Natural killer cell (primary cell): ENCODE results near the gene ABCB1. TPM values are rescaled to one million over a fixed set of nuclear protein-coding genes. Genes with fewer than 3 reads are reported as not detected.

ENCODE experiments used
- ATAC-seq, 3 donors: fragments of 150-1000 bp in 2 of 3; fragments of 200-7000 bp in 1 of 3; cut with Tn5 transposase; 1 replicate in 1 of 3; 2 replicates in 2 of 3; pipeline ENCODE4 v1.10.0; 2021; ENCODE audit warnings: mild to moderate bottlenecking in 2 of 3, moderate library complexity in 2 of 3
- DNase-seq, 2 donors: peaks; one replicate each; pipeline versions ENCODE4 v3.0.0 to v3.0.0-alpha.2; 2013 to 2021; ENCODE audit warnings: mixed read lengths in 1 of 2
- H3K27ac ChIP-seq: one replicate; pipeline ENCODE4 v1.5.1; 2013; ENCODE audit warnings: mild to moderate bottlenecking, low read length
- H3K27me3 ChIP-seq: one replicate; pipeline ENCODE4 v1.6.1; 2013; ENCODE audit warnings: low read length; ENCODE audit not compliant: control insufficient read depth, insufficient read depth
- H3K36me3 ChIP-seq: one replicate; pipeline ENCODE4 v1.6.1; 2013; ENCODE audit warnings: low read length; ENCODE audit not compliant: control insufficient read depth, insufficient read depth
- H3K4me1 ChIP-seq: one replicate; pipeline ENCODE4 v1.6.1; 2013; ENCODE audit warnings: low read length; ENCODE audit not compliant: control insufficient read depth, insufficient read depth
- H3K4me3 ChIP-seq: one replicate; pipeline ENCODE4 v1.5.1; 2013; ENCODE audit warnings: low read length
- H3K9me3 ChIP-seq: one replicate; pipeline ENCODE4 v1.6.1; 2013; ENCODE audit warnings: low read length; ENCODE audit not compliant: control insufficient read depth, insufficient read depth
- H3K27ac Mint-ChIP-seq, 2 donors: one replicate each; pipeline ENCODE4 v1.8.0; 2022; ENCODE audit warnings: mild to moderate bottlenecking in 2 of 2, mixed read lengths in 2 of 2, moderate library complexity in 1 of 2
- H3K27me3 Mint-ChIP-seq, 2 donors: one replicate each; pipeline ENCODE4 v1.8.0; 2022; ENCODE audit warnings: low read depth in 2 of 2, mixed read lengths in 2 of 2
- H3K36me3 Mint-ChIP-seq: one replicate; pipeline ENCODE4 v1.8.0; 2022; ENCODE audit warnings: mixed read lengths
- H3K4me1 Mint-ChIP-seq, 2 donors: one replicate each; pipeline ENCODE4 v1.8.0; 2022; ENCODE audit warnings: mixed read lengths in 2 of 2
- H3K4me3 Mint-ChIP-seq: one replicate; pipeline ENCODE4 v1.8.0; 2022; ENCODE audit warnings: mild to moderate bottlenecking, moderate library complexity, mixed read lengths
- H3K9me3 Mint-ChIP-seq, 2 donors: one replicate each; pipeline ENCODE4 v1.8.0; 2022; ENCODE audit warnings: mixed read lengths in 2 of 2
- CTCF ChIP-seq: fragments of 200-600 bp; IDR thresholded peaks from one replicate; pipeline ENCODE4 v1.8.0; 2022; ENCODE audit warnings: antibody characterized with exemption
- WGBS: methylation state at CpG from one replicate; pipeline ENCODE4 v1.1.7; 2013; ENCODE audit warnings: missing lambda C conversion rate; ENCODE audit not compliant: insufficient coverage; 5-methylcytosine and 5-hydroxymethylcytosine counted together
- intact Hi-C: fragments of 100-400 bp; cut with micrococcal nuclease; formaldehyde crosslinking; loops from one replicate; pipeline ENCODE4 v1.14.2; 2022
- total RNA-seq, 4 donors: library from RNA; stranded (reverse); fragments of 120-200 nt in 1 of 4; gene quantifications; one replicate each; pipeline versions ENCODE4 v1.2.3 to v1.2.4, GENCODE V29; 2013 to 2022

The ABCB1 gene
- total RNA-seq, 3 donors from 2014 or later (not counting 1 experiment from before 2014, with no cell fraction given): 62.8 to 99.5 (median 81.4) TPM

- Mint-ChIP-seq H3K9me3 (no peaks in the 10 kb centered on the region), H3K4me1 (peaks cover 7 to 11% of the 10 kb centered on the region in 2 donors), H3K27me3 (no peaks in the 10 kb centered on the region), H3K36me3 (peaks cover 19% of the 10 kb centered on the region), H3K27ac (no peak overlapping the region), H3K4me3 (no peak overlapping the region)
- intact Hi-C loops: no loop called here
- DNase-seq: no peak
- Histone ChIP-seq H3K36me3 (peaks cover 27% of the 10 kb centered on the region), H3K4me3 (no peak overlapping the region), H3K4me1 (no peaks in the 10 kb centered on the region), H3K27me3 (no peaks in the 10 kb centered on the region), H3K9me3 (no peaks in the 10 kb centered on the region), H3K27ac (no peak overlapping the region)
- TF ChIP-seq CTCF: no peak
- ATAC-seq: no peak
These were observed 70.6 kb downstream of the ABCB1 start for GRCh38 chr7:87530126-87530525.

GRCh38 chr7:87528730-87529129, 72.0 kb downstream of the ABCB1 start:
- Histone ChIP-seq H3K36me3 (peaks cover 28% of the 10 kb centered on the region), H3K27me3 (no peaks in the 10 kb centered on the region), H3K9me3 (no peaks in the 10 kb centered on the region), H3K4me3 (no peak overlapping the region), H3K27ac (no peak overlapping the region), H3K4me1 (no peaks in the 10 kb centered on the region)
- no peaks in the 10 kb centered on the region for H3K9me3 Mint-ChIP-seq
- TF ChIP-seq CTCF: no peak
- H3K4me1 Mint-ChIP-seq: peaks cover 7 to 11% of the 10 kb centered on the region in 2 donors
- H3K36me3 Mint-ChIP-seq: peaks cover 18% of the 10 kb centered on the region
- H3K4me3 Mint-ChIP-seq: no peak overlapping the region
- intact Hi-C loops: no loop called here
- 92% methylated on average over 2 of the region's 2 CpGs for WGBS
- H3K27ac Mint-ChIP-seq: peak overlapping the region in 1 of 2 donors; percentile 8
- H3K27me3 Mint-ChIP-seq: no peaks in the 10 kb centered on the region
- ATAC-seq (no peak), DNase-seq (no peak)

- TF ChIP-seq CTCF: no peak
- no peak overlapping the region for H3K4me3 Mint-ChIP-seq
- H3K27ac Mint-ChIP-seq: no peak overlapping the region
- H3K4me1 Mint-ChIP-seq: peaks cover 12 to 17% of the 10 kb centered on the region in 2 donors
- H3K27me3 Mint-ChIP-seq: no peaks in the 10 kb centered on the region
- WGBS: 90% methylated on average over 2 of the region's 2 CpGs
- no peaks in the 10 kb centered on the region for H3K27me3 ChIP-seq
- H3K4me1 ChIP-seq: no peaks in the 10 kb centered on the region
- no peak for DNase-seq
- no peak overlapping the region for H3K4me3 ChIP-seq
- no peak overlapping the region for H3K27ac ChIP-seq
- H3K9me3 Mint-ChIP-seq: no peaks in the 10 kb centered on the region
- H3K9me3 ChIP-seq: no peaks in the 10 kb centered on the region
- no peak for ATAC-seq
- peaks cover 19% of the 10 kb centered on the region for H3K36me3 Mint-ChIP-seq
- H3K36me3 ChIP-seq: peaks cover 48% of the 10 kb centered on the region
- intact Hi-C loops: no loop called here
These were observed 81.9 kb downstream of the ABCB1 start for GRCh38 chr7:87518735-87519134.

- TF ChIP-seq CTCF: no peak
- H3K36me3 Mint-ChIP-seq: peaks cover 24% of the 10 kb centered on the region
- no peak overlapping the region for H3K4me3 Mint-ChIP-seq
- DNase-seq (no peak), ATAC-seq (no peak)
- no peaks in the 10 kb centered on the region for H3K4me1 ChIP-seq
- H3K9me3 ChIP-seq: no peaks in the 10 kb centered on the region
- H3K9me3 Mint-ChIP-seq: no peaks in the 10 kb centered on the region
- no peaks in the 10 kb centered on the region for H3K27me3 Mint-ChIP-seq
- no peak overlapping the region for H3K27ac Mint-ChIP-seq
- intact Hi-C loops: no loop called here
- H3K36me3 ChIP-seq: peaks cover 55% of the 10 kb centered on the region
- peaks cover 12 to 17% of the 10 kb centered on the region in 2 donors for H3K4me1 Mint-ChIP-seq
- 100% methylated on average over 3 of the region's 3 CpGs for WGBS
- H3K4me3 ChIP-seq: no peak overlapping the region
- H3K27me3 ChIP-seq: no peaks in the 10 kb centered on the region
- no peak overlapping the region for H3K27ac ChIP-seq
These were observed 82.8 kb downstream of the ABCB1 start for GRCh38 chr7:87517891-87518290.
